Body of pancreas (tissue), 4 donors: ENCODE results near the gene DEGS1. TPM values are rescaled to one million over a fixed set of nuclear protein-coding genes. Genes with fewer than 3 reads are reported as not detected.

ENCODE experiments used
- ATAC-seq: fragments of 150-250 bp; one replicate; pipeline ENCODE4 v1.9.1; 2016
- DNase-seq, 4 donors: peaks; one replicate each; pipeline ENCODE4 v3.0.0-alpha.2; 2019
- H3K27ac ChIP-seq, 4 donors: fragments of 200-600 bp; sonication (generic); 1 replicate in 3 of 4; 2 replicates in 1 of 4; pipeline versions ENCODE4 v1.5.1 to v1.6.1; 2016 to 2019; ENCODE audit warnings: mild to moderate bottlenecking in 1 of 4, mixed read lengths in 1 of 4, moderate library complexity in 1 of 4
- H3K27me3 ChIP-seq, 2 donors: fragments of 200-600 bp; sonication (generic); one replicate each; pipeline ENCODE4 v1.6.0; 2016; ENCODE audit warnings: mild to moderate bottlenecking in 1 of 2
- H3K36me3 ChIP-seq, 2 donors: fragments of 200-600 bp; sonication (generic); replicated peaks in 1 of 2; 2 replicates each; pipeline ENCODE4 v1.5.1; 2016; ENCODE audit warnings: low read depth in 2 of 2; ENCODE audit not compliant: insufficient read depth in 1 of 2
- H3K4me1 ChIP-seq: fragments of 200-600 bp; sonication (generic); one replicate; pipeline ENCODE4 v1.6.0; 2016
- H3K4me3 ChIP-seq, 2 donors: fragments of 200-600 bp; sonication (generic); 1 replicate in 1 of 2; 2 replicates in 1 of 2; pipeline ENCODE4 v1.5.1; 2016 to 2019
- H3K9me3 ChIP-seq, 3 donors: fragments of 200-600 bp; sonication (generic); 1 replicate in 2 of 3; 2 replicates in 1 of 3; pipeline ENCODE4 v1.5.1; 2016
- CTCF ChIP-seq, 7 experiments: fragments of 450-650 bp in 4 of 7; fragments of 200-600 bp in 3 of 7; sonication (generic) in 3 of 7; IDR thresholded peaks; one replicate each; pipeline ENCODE4 v1.5.1; 2016 to 2019; ENCODE audit warnings: antibody characterized with exemption in 7 of 7
- POLR2A ChIP-seq, 3 donors: fragments of 450-650 bp; IDR thresholded peaks; one replicate each; pipeline ENCODE4 v1.6.1; 2016; ENCODE audit warnings: antibody characterized with exemption in 3 of 3, mild to moderate bottlenecking in 2 of 3
- WGBS, 2 donors: methylation state at CpG; one replicate each; pipeline ENCODE4 v1.1.5; 2017; 5-methylcytosine and 5-hydroxymethylcytosine counted together
- intact Hi-C: fragments of 100-400 bp; cut with DNase I; formaldehyde crosslinking; loops from one replicate; pipeline ENCODE4 v1.15.1; 2023
- total RNA-seq, 2 donors: library from RNA; depleted of rRNA; stranded (reverse); fragments of >200 nt; gene quantifications; one replicate each; pipeline ENCODE4 v1.1.0, GENCODE V29; 2016

The DEGS1 gene
- total RNA-seq, 2 donors from 2014 or later = 16.3 to 18.5 TPM

GRCh38 chr1:224192082-224192788 lies 9.2 kb downstream of the DEGS1 start:
- 74 to 86% methylated on average over 4 to 5 of the region's 5 CpGs for WGBS, 2 donors
- intact Hi-C loops = no loop called here
- Histone ChIP-seq H3K36me3 (peaks cover 0 to 6% of the 10 kb centered on the region in 2 donors), H3K4me3 (no peak overlapping the region), H3K4me1 (peaks cover 11% of the 10 kb centered on the region), H3K27me3 (no peaks in the 10 kb centered on the region), H3K9me3 (no peaks in the 10 kb centered on the region), H3K27ac (no peak overlapping the region)
- ATAC-seq = no peak
- DNase-seq = no peak
- no peak for TF ChIP-seq CTCF (IDR thresholded peaks at IDR 0.05)

GRCh38 chr1:224193319-224193966 lies 10.4 kb downstream of the DEGS1 start:
- H3K9me3 ChIP-seq = no peaks in the 10 kb centered on the region
- no peak for ATAC-seq
- no peaks in the 10 kb centered on the region for H3K27me3 ChIP-seq
- intact Hi-C loops = no loop called here
- WGBS, 2 donors = 92 to 95% methylated on average over 8 of the region's 8 CpGs
- no peak overlapping the region for H3K27ac ChIP-seq
- no peak for DNase-seq
- H3K4me3 ChIP-seq = no peak overlapping the region
- H3K4me1 ChIP-seq = peaks cover 12% of the 10 kb centered on the region
- H3K36me3 ChIP-seq = peaks cover 0 to 6% of the 10 kb centered on the region in 2 donors
- TF ChIP-seq POLR2A (IDR thresholded peaks at IDR 0.05) (no peak), CTCF (IDR thresholded peaks at IDR 0.05) (no peak)

- Histone ChIP-seq H3K27me3 (no peaks in the 10 kb centered on the region), H3K4me1 (peaks cover 12% of the 10 kb centered on the region), H3K4me3 (no peak overlapping the region), H3K36me3 (peaks cover 0 to 4% of the 10 kb centered on the region in 2 donors), H3K9me3 (no peaks in the 10 kb centered on the region), H3K27ac (no peak overlapping the region)
- 38 to 41% methylated on average over 5 of the region's 5 CpGs for WGBS, 2 donors
- TF ChIP-seq POLR2A (IDR thresholded peaks at IDR 0.05) (no peak), CTCF (IDR thresholded peaks at IDR 0.05) (no peak)
- no peak for ATAC-seq
- intact Hi-C loops = no loop called here
- DNase-seq = no peak
These were observed 14.0 kb downstream of the DEGS1 start for GRCh38 chr1:224196813-224197600.

- Histone ChIP-seq H3K36me3 (no peaks in the 10 kb centered on the region), H3K27me3 (no peaks in the 10 kb centered on the region), H3K4me1 (peaks cover 12% of the 10 kb centered on the region), H3K4me3 (no peak overlapping the region), H3K27ac (no peak overlapping the region), H3K9me3 (no peaks in the 10 kb centered on the region)
- intact Hi-C loops = no loop called here
- no peak for ATAC-seq
- no peak for DNase-seq
- WGBS, 2 donors = 81 to 86% methylated on average over 4 of the region's 4 CpGs
- TF ChIP-seq CTCF (IDR thresholded peaks at IDR 0.05) (no peak), POLR2A (IDR thresholded peaks at IDR 0.05) (no peak)
These were observed 15.5 kb downstream of the DEGS1 start for GRCh38 chr1:224198572-224198971.
